Measurements from ENCODE around the gene ANGPT4.

- TF ChIP-seq CTCF (IDR thresholded peaks at IDR 0.05; ENCODE audit: control extremely low read depth in 1 of 3, insufficient read depth in 1 of 3, low read depth in 1 of 3, low read length in 3 of 3): no peak
- TF ChIP-seq EZH2 (IDR thresholded peaks at IDR 0.05; ENCODE audit: low read depth, low read length, severe bottlenecking): no peak
- no peak for TF ChIP-seq POLR2A (IDR thresholded peaks at IDR 0.05; ENCODE audit: control extremely low read depth in 1 of 2, low read depth in 2 of 2, low read length in 2 of 2)
- TF ChIP-seq SP1 (IDR thresholded peaks at IDR 0.05; ENCODE audit: low read depth, low read length): no peak
- TF ChIP-seq BACH1 (IDR thresholded peaks at IDR 0.05; ENCODE audit: low read length): no peak
These were observed 691 bp upstream of the ANGPT4 start for GRCh38 chr20:916825-917224.
